ENCODE results near the gene THTPA.
"Not testable (repeated sequence)": the region's sequence is repeated elsewhere in the genome, so short reads cannot be mapped to it uniquely, and the experiment has no call there.

THTPA gene

GRCh38 chr14:23533652-23534435 is 22.2 kb upstream of the THTPA start:
- no peak overlapping the region for H3K4me3 ChIP-seq (ENCODE audit: control insufficient read depth, low read depth, low read length)
- no peak for DNase-seq (ENCODE audit: low read depth)
- no peak for TF ChIP-seq CTCF (conservative IDR thresholded peaks at IDR 0.05; ENCODE audit: control insufficient read depth, insufficient read depth, low read depth, low read length)

GRCh38 chr14:23535943-23536342 is 20.1 kb upstream of the THTPA start:
- H3K4me3 ChIP-seq (ENCODE audit: control insufficient read depth, low read depth, low read length) = no peak overlapping the region
- no peak for DNase-seq (ENCODE audit: low read depth)
- TF ChIP-seq CTCF (conservative IDR thresholded peaks at IDR 0.05; ENCODE audit: control insufficient read depth, insufficient read depth, low read depth, low read length) = no peak

- DNase-seq (ENCODE audit: low read depth) = no peak
- no peak overlapping the region for H3K4me3 ChIP-seq (ENCODE audit: control insufficient read depth, low read depth, low read length)
- TF ChIP-seq CTCF (conservative IDR thresholded peaks at IDR 0.05; ENCODE audit: control insufficient read depth, insufficient read depth, low read depth, low read length) = no peak
Measured at GRCh38 chr14:23536494-23536893, 19.6 kb upstream of the THTPA start.

GRCh38 chr14:23536906-23537305 is 19.2 kb upstream of the THTPA start:
- not testable (repeated sequence) for H3K4me3 ChIP-seq (ENCODE audit: control insufficient read depth, low read depth, low read length); DNase-seq (ENCODE audit: low read depth)

- H3K4me3 ChIP-seq (ENCODE audit: control insufficient read depth, low read depth, low read length) = no peak overlapping the region
- no peak for DNase-seq (ENCODE audit: low read depth)
- no peak for TF ChIP-seq CTCF (conservative IDR thresholded peaks at IDR 0.05; ENCODE audit: control insufficient read depth, insufficient read depth, low read depth, low read length)
Measured at GRCh38 chr14:23537351-23538049, 18.6 kb upstream of the THTPA start.

- H3K4me3 ChIP-seq (ENCODE audit: control insufficient read depth, low read depth, low read length) = no peak overlapping the region
- no peak for DNase-seq (ENCODE audit: low read depth)
- no peak for TF ChIP-seq CTCF (conservative IDR thresholded peaks at IDR 0.05; ENCODE audit: control insufficient read depth, insufficient read depth, low read depth, low read length)
Measured at GRCh38 chr14:23538050-23538718, 17.9 kb upstream of the THTPA start.

GRCh38 chr14:23538785-23539184 is 17.3 kb upstream of the THTPA start:
- TF ChIP-seq CTCF (conservative IDR thresholded peaks at IDR 0.05; ENCODE audit: control insufficient read depth, insufficient read depth, low read depth, low read length) = no peak
- no peak overlapping the region for H3K4me3 ChIP-seq (ENCODE audit: control insufficient read depth, low read depth, low read length)
- peak; percentile 31 for DNase-seq (ENCODE audit: low read depth)
